Measurements from ENCODE around the gene IGBP1. TPM values are rescaled to one million over a fixed set of nuclear protein-coding genes. Genes with fewer than 3 reads are reported as not detected.

IGBP1 gene
- total and polyA plus RNA-seq, 9 of the 15 experiments (the other 6 are each of a cell fraction or from before 2014, with no cell fraction given): 36.6 to 91.5 (median 52.8) TPM

GRCh38 chrX:70133303-70134115 is at the start of gene IGBP1 (continued):
- TF ChIP-seq ZNF277 (CRISPR knock-in tag; IDR thresholded peaks at IDR 0.05; ENCODE audit: borderline replicate concordance) (no peak), BCLAF1 (IDR thresholded peaks at IDR 0.05; ENCODE audit: borderline replicate concordance in 1 of 2, control insufficient read depth in 1 of 2, low read depth in 2 of 2, low read length in 1 of 2) (no peak), TRIM28 (IDR thresholded peaks at IDR 0.05) (no peak)

All from K562 (cell line).